Progenitor cell of endocrine pancreas (in vitro differentiated cells): ENCODE data around the gene SLC6A12. TPM values are rescaled to one million over a fixed set of nuclear protein-coding genes. Genes with fewer than 3 reads are reported as not detected.
"Not testable (repeated sequence)": the region's sequence is repeated elsewhere in the genome, so short reads cannot be mapped to it uniquely, and the experiment has no call there.

Experiments
- DNase-seq: peaks from one replicate; pipeline ENCODE4 v3.0.0; 2021; ENCODE audit warnings: low spot score; ENCODE audit not compliant: unreplicated experiment
- H3K27ac Mint-ChIP-seq: 2 replicates; pipeline ENCODE4 v1.8.0; 2021; ENCODE audit warnings: mild to moderate bottlenecking, moderate library complexity, mixed read lengths
- H3K27me3 Mint-ChIP-seq: 2 replicates; pipeline ENCODE4 v1.8.0; 2021; ENCODE audit warnings: mixed read lengths
- H3K36me3 Mint-ChIP-seq: 2 replicates; pipeline ENCODE4 v1.8.0; 2022; ENCODE audit warnings: mixed read lengths; ENCODE audit not compliant: insufficient read depth
- H3K4me1 Mint-ChIP-seq: 2 replicates; pipeline ENCODE4 v1.8.0; 2021; ENCODE audit warnings: low read depth, mixed read lengths
- H3K4me3 Mint-ChIP-seq: 2 replicates; pipeline ENCODE4 v1.8.0; 2021; ENCODE audit warnings: low read depth, mild to moderate bottlenecking, moderate library complexity, mixed read lengths
- H3K9me3 Mint-ChIP-seq: 2 replicates; pipeline ENCODE4 v1.8.0; 2021; ENCODE audit warnings: low read depth, mixed read lengths
- total RNA-seq: library from RNA; stranded (reverse); gene quantifications from 2 replicates; pipeline ENCODE4 v1.2.1, GENCODE V29; 2021
- TF ChIP-seq, protein P1 (sequence below): fragments of 200-600 bp; sonication (generic); IDR thresholded peaks from one replicate; pipeline ENCODE4 v1.5.0; 2021; ENCODE audit warnings: antibody characterized with exemption, mild to moderate bottlenecking; ENCODE audit not compliant: unreplicated experiment

The SLC6A12 gene
- total RNA-seq, 1 donor from 2014 or later, result 3.1 TPM

DNA sequence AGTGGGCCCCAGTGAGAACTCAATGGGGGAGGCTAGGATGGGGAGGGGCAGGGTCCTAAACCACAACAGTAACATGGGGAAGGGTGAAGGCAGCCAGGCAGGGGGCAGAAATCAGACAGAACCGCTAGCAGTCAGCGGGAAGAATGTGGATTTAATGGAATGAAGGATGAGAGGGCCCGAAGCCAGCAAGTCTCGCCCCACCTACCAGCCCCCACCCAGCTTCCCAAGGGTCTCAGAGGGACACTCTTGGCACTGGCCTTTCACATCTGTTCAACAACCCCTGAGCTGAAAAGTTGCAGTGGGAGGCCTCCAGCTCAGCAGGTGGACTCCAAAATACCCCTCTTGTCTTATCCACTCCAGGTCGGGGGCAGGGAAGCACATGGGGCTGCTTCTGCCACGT, 6.5 kb upstream of the SLC6A12 start:
- no peak overlapping the region for H3K27ac Mint-ChIP-seq
- TF ChIP-seq, protein P1, sequence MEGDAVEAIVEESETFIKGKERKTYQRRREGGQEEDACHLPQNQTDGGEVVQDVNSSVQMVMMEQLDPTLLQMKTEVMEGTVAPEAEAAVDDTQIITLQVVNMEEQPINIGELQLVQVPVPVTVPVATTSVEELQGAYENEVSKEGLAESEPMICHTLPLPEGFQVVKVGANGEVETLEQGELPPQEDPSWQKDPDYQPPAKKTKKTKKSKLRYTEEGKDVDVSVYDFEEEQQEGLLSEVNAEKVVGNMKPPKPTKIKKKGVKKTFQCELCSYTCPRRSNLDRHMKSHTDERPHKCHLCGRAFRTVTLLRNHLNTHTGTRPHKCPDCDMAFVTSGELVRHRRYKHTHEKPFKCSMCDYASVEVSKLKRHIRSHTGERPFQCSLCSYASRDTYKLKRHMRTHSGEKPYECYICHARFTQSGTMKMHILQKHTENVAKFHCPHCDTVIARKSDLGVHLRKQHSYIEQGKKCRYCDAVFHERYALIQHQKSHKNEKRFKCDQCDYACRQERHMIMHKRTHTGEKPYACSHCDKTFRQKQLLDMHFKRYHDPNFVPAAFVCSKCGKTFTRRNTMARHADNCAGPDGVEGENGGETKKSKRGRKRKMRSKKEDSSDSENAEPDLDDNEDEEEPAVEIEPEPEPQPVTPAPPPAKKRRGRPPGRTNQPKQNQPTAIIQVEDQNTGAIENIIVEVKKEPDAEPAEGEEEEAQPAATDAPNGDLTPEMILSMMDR, result no peak
- H3K9me3 Mint-ChIP-seq, result no peaks in the 10 kb centered on the region
- no peaks in the 10 kb centered on the region for H3K36me3 Mint-ChIP-seq
- peaks cover 37% of the 10 kb centered on the region for H3K27me3 Mint-ChIP-seq
- no peaks in the 10 kb centered on the region for H3K4me1 Mint-ChIP-seq
- no peak overlapping the region for H3K4me3 Mint-ChIP-seq
- DNase-seq, result no peak

DNA sequence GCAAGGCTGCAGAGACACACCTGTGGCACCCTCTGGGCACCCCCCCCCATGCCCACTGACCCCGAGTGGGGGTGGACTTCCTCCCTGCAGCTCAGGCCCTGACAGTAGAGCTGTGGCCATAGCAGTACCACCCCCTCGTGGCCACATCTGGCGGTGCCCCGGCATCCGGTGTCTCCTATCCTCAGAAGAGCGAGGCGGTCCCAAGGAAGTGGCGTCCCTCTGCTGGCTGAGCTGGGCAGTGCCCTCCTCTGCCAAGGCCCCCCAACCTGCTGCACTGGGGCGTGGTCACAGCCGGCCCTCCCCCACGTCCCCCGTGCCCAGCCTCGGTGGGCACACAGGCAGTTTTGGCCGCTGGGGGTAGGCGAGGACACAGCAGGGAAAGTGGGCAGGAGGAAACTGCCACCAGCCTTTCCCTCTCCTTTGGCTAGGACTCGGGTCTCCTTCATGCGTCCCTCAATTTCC, 6.0 kb upstream of the SLC6A12 start:
- Mint-ChIP-seq H3K4me3 (no peak overlapping the region), H3K27ac (no peak overlapping the region), H3K36me3 (no peaks in the 10 kb centered on the region), H3K9me3 (no peaks in the 10 kb centered on the region), H3K27me3 (peaks cover 40% of the 10 kb centered on the region), H3K4me1 (no peaks in the 10 kb centered on the region)
- peak; percentile 87 for DNase-seq
- TF ChIP-seq, protein P1, result peak; percentile 95

DNA sequence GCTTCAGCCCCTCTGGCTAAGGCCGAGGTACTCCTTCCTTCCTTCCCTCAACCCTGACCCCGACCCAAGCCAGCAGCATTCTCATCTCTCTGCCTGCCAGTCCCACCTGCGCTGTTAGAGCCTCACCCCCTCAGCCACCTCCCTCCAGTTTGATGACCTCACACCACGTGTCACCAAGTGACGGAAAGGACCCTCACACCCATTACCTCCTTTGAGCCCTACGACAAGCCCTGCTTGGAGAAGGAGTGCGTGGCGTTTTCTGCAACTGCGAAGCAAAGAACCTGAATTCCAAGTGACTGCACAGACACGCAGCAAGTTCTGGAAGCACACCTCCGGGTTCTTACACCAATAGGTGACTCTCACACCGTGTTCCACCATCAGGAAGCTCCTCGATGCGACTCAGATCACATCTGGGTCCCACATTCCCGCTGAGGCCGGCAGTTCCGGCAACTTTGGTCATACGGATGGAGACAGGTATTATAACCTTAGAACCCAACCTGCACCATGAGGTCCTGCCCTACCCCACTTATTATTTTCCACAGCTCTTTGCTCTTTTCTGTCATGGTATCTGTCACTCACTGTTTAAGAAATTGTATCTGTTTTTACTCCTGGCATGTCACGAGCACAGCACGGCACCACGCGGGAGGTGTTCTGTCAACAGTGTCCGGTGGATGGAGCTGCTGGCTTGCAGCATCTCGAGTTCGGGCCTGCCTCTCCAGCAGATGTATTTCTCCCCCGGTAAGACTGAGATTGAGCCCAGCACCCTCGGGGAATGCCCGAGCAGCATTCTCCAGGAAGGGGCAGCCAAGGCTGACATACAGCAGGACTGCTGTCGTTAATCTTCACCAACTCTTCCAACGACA, 5.0 kb upstream of the SLC6A12 start:
- H3K4me1 Mint-ChIP-seq, result peaks cover under 1% of the 10 kb centered on the region
- DNase-seq, result no peak
- H3K4me3 Mint-ChIP-seq, result no peak overlapping the region
- no peaks in the 10 kb centered on the region for H3K36me3 Mint-ChIP-seq
- no peaks in the 10 kb centered on the region for H3K9me3 Mint-ChIP-seq
- TF ChIP-seq, protein P1, result no peak
- peaks cover 42% of the 10 kb centered on the region for H3K27me3 Mint-ChIP-seq
- no peak overlapping the region for H3K27ac Mint-ChIP-seq

DNA sequence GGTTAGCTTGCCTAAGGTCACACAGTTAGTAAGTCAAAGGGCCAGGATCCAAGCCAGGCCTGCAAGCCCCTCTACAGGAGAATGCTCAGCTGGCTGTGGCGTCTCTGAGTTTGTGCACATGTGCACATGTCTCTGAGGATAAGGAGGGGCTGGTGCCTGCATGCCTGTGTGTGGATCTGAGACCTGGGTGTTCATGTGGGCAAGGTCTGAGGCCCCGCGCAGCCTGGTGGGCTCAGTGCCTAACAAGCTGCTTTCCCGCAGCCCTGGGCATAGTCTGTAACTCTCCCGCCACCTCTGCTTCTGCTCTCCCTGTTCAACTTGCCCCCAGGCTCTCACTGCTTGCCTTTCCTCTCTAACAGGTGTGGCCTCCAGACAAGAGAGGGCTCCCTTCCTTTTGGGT, 4.3 kb upstream of the SLC6A12 start:
- no peak overlapping the region for H3K4me3 Mint-ChIP-seq
- H3K27me3 Mint-ChIP-seq, result peaks cover 49% of the 10 kb centered on the region
- peaks cover 8% of the 10 kb centered on the region for H3K4me1 Mint-ChIP-seq
- no peak overlapping the region for H3K27ac Mint-ChIP-seq
- H3K36me3 Mint-ChIP-seq, result no peaks in the 10 kb centered on the region
- TF ChIP-seq, protein P1, result no peak
- DNase-seq, result no peak
- no peaks in the 10 kb centered on the region for H3K9me3 Mint-ChIP-seq

DNA sequence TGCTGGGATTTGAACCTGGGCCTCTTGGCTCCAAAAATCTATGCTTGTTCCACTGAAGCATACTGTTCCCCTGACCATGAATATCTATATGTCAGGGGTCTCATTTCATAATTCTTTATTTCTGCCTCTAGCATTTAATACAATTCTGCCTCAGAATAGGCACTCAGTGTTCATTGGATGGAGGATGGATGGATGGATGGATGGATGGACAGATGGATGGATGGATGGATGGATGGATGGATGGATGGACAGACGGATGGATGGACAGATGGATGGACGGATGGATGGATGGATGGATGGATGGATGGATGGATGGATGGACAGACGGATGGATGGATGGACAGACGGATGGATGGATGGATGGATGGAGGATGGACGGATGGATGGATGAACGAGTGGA, 3.1 kb upstream of the SLC6A12 start:
- not testable (repeated sequence) for H3K4me3 Mint-ChIP-seq

DNA sequence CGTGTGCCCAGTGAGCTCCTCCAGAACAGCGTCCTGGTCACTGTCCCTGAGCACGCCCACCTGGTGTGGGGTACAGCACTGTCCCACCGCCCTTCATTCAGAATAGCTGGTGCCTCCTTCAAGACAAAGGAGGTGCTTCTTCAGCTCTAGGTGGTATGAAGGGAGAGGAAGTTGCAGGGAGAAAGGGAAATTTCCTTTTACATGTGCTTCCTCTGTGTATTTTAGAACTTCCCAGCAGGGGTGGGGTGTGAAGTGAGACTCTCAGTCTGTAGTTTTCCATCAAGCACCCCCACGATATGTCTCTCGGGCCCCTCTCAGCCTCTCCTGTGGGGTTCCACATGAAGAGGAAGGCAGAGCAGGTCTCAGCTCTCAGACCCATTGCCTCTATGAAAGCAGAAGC, 1.2 kb upstream of the SLC6A12 start:
- no peak overlapping the region for H3K4me3 Mint-ChIP-seq
- H3K27ac Mint-ChIP-seq, result no peak overlapping the region
- peaks cover 42% of the 10 kb centered on the region for H3K27me3 Mint-ChIP-seq
- DNase-seq, result no peak
- H3K9me3 Mint-ChIP-seq, result no peaks in the 10 kb centered on the region
- TF ChIP-seq, protein P1, result no peak
- peaks cover 37% of the 10 kb centered on the region for H3K4me1 Mint-ChIP-seq
- no peaks in the 10 kb centered on the region for H3K36me3 Mint-ChIP-seq

More for the DNA sequence above, 3.1 kb upstream of the SLC6A12 start:
- not testable (repeated sequence) for H3K36me3 Mint-ChIP-seq, H3K27ac Mint-ChIP-seq, H3K9me3 Mint-ChIP-seq, DNase-seq
- Mint-ChIP-seq H3K4me1 (peaks cover 18% of the 10 kb centered on the region), H3K27me3 (peaks cover 42% of the 10 kb centered on the region)
